ENCODE data around the gene INPP5J.
"Not testable (repeated sequence)": the region's sequence is repeated elsewhere in the genome, so short reads cannot be mapped to it uniquely, and the experiment has no call there.

INPP5J gene

DNA sequence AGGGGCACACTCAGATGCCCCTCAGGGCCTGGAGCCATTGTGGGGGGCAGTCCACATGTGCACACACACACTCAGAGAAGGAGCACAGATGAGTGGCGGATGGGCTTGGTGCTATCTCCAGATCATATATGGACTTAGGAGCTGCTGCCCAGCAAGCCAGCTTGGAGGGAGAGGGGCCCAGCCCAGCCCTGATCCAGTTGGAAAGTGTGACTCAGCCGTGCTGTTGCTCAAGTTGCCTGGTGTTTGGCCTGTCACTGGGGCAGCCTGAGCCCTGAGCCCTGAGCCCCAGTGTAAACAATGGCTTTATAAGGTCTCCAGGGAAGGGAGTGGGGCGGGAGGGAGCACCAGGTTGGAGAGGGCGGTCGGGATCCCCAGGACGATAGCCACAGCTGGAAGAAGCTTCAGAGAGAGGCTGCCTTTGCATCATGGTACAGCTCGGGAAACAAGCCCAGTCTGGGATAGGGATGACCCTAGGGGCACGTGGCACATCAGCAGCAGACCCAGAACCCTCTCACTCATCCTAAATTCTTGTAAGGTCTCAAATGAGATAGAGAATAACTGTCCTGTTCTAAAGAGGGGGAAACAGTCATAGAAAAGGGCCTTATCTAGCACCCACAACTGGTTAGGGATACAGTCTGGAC is 20.2 kb upstream of the INPP5J start:
- DNase-seq (ENCODE audit: low read depth, low spot score): no peak

DNA sequence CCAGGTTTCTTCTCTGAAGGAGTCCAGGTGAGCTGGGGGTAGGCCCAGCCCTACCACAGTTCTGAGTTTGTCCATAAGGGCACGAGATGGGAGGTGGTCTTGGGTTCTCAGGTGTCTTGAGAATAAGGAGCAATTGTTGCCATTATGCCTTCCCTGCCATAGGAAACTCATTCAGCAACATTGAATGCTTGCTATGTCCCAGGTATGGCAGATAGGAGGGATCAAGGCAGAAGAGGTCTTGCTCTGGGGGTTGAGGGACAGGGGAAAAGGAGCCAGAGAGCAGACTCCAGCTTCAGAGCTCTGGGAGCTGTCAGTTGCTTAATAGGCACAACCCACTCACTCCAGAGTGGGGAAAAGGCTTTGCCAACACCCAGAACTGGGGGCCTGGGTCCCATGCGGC is 19.7 kb upstream of the INPP5J start:
- DNase-seq (ENCODE audit: low read depth, low spot score): no peak

- no peak for DNase-seq (ENCODE audit: low read depth, low spot score)
These were observed 18.7 kb upstream of the INPP5J start for GRCh38 chr22:31103899-31104694.

GRCh38 chr22:31104869-31105268 is 17.9 kb upstream of the INPP5J start:
- DNase-seq (ENCODE audit: low read depth, low spot score): no peak

GRCh38 chr22:31105282-31105929 is 17.4 kb upstream of the INPP5J start:
- no peak for DNase-seq (ENCODE audit: low read depth, low spot score)

GRCh38 chr22:31106001-31106571 is 16.7 kb upstream of the INPP5J start:
- DNase-seq (ENCODE audit: low read depth, low spot score): no peak

DNA sequence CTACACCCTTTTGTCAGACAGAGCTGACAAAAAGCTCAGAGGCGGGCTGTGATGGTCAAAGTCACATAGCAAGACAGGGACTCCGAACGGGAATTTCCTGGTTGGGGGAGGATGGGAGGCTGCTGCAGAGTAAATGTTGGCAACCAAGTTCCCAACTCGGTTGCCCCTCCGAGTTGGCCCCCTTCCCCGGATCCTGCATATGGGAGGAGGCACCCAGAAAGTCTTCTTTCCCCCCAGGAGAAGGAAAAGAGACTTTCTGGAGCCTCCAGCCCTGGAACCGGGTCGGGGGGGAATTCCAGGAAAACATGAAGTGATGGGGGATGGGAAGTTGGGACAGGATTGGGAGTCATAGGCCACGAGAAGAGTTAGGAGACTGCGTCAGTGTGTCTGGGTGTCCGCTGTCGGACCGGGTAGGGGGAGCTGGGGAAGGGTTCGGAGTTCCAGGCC is 16.0 kb upstream of the INPP5J start:
- no peak for DNase-seq (ENCODE audit: low read depth, low spot score)

GRCh38 chr22:31107178-31107893 is 15.4 kb upstream of the INPP5J start, which contains the start of gene SELENOM:
TSS of gene SELENOM (minus strand) at chr22:31107568. CDS start at chr22:31107505, 63 bp downstream.
- peak; percentile 97 for DNase-seq (ENCODE audit: low read depth, low spot score)

GRCh38 chr22:31107894-31108218 is 14.9 kb upstream of the INPP5J start:
- DNase-seq (ENCODE audit: low read depth, low spot score): no peak

GRCh38 chr22:31112547-31113091 is 10.1 kb upstream of the INPP5J start:
- not testable (repeated sequence) for DNase-seq (ENCODE audit: low read depth, low spot score)

GRCh38 chr22:31118046-31118820 is 4.5 kb upstream of the INPP5J start:
- DNase-seq (ENCODE audit: low read depth, low spot score): no peak

- DNase-seq (ENCODE audit: low read depth, low spot score): no peak
These were observed 3.6 kb upstream of the INPP5J start for GRCh38 chr22:31119026-31119717.

DNA sequence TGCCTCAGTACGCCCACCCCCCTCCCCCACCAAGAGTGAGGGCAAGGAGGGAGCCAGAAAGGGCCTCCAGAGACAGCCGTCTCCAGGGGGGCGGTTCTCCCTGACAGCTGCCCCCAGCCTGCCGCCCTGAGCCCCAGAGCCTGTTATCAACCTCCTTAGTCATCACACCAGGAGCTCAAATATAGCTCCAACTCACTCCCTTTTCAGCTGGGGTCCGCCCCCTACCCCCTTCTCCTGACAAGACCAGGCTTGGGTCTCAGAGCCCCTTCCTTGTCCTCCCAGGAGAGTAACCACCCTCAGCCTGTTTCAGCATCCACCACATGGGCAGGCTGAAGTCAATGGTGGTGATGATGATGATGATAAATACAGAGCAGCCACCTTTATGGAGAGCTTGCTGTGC is 2.5 kb upstream of the INPP5J start:
- DNase-seq (ENCODE audit: low read depth, low spot score): no peak

GRCh38 chr22:31120642-31121041 is 2.1 kb upstream of the INPP5J start:
- DNase-seq (ENCODE audit: low read depth, low spot score): no peak

- DNase-seq (ENCODE audit: low read depth, low spot score): no peak
These were observed 1.4 kb upstream of the INPP5J start for GRCh38 chr22:31121403-31121802.

- DNase-seq (ENCODE audit: low read depth, low spot score): no peak
These were observed 602 bp upstream of the INPP5J start for GRCh38 chr22:31122196-31122531.

DNA sequence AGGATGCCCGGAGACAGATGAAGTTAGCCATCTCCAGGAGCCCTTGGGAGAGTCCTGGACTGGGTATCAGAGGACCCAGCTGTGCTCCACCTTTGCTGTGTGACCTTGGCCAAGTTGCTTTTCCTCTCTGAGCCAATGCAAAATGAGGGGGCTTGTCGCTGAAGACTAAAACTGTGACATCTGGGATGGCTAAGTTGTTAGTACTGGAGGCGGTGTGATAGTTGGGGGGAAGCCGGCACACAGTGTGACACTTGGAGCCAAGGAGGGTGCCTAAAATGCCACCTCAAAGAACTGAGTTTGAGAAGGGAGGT is 481 bp downstream of the INPP5J start:
- DNase-seq (ENCODE audit: low read depth, low spot score): no peak

GRCh38 chr22:31124290-31124689 is 1.5 kb downstream of the INPP5J start:
- DNase-seq (ENCODE audit: low read depth, low spot score): no peak

DNA sequence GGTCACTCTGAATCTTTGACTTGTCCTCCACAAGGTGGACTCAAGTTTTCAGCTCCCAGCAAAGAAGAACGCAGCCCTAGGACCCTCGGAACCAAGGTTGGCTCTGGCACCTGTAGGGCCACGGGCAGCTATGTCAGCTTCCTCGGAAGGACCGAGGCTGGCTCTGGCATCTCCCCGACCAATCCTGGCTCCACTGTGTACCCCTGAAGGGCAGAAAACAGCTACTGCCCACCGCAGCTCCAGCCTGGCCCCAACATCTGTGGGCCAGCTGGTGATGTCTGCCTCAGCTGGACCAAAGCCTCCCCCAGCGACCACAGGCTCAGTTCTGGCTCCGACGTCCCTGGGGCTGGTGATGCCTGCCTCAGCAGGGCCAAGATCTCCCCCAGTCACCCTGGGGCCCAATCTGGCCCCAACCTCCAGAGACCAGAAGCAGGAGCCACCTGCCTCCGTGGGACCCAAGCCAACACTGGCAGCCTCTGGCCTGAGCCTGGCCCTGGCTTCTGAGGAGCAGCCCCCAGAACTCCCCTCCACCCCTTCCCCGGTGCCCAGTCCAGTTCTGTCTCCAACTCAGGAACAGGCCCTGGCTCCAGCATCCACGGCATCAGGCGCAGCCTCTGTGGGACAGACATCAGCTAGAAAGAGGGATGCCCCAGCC is 2.2 kb downstream of the INPP5J start:
- no peak for DNase-seq (ENCODE audit: low read depth, low spot score)

Measured in smooth muscle cell of the brain vasculature (primary cell).